ENCODE measurements around the gene PDCD4. TPM values are rescaled to one million over a fixed set of nuclear protein-coding genes. Genes with fewer than 3 reads are reported as not detected.
A peak's percentile ranks its signal among the peaks of the same experiment; 100 is the strongest.

Gene PDCD4
- total and polyA plus RNA-seq, 5 donors = 39.8 to 82.7 (median 70.8) TPM

DNA sequence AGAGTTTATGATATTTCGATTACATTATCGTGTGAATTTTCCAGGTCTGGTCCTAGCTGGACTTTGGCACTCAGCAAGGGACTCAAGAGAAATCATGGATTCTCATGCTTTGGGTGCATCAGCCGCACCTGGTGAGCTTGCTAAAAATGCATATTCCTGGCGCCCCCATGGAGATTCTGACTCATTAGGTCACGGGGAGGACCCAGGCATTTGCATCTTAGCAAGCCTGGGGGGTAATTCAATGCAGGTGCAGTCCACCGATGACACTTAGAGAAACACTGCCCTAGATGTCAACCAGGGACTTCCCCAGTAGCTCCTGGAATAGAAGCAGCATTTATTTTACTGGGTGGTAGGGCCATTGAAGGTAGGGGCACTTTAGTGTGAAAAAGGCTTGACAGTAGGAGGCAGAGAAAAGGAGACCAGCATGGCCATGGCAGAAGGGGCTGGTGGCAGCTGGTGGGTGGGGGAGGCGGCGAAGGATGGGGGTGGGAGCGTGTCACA, 29.9 kb upstream of the PDCD4 start:
- Histone ChIP-seq H3K9me3 (ENCODE audit: control insufficient read depth, low read length) (no peaks in the 10 kb centered on the region), H3K27ac (ENCODE audit: low read length) (no peak overlapping the region), H3K4me1 (ENCODE audit: control insufficient read depth, insufficient read depth, low read length) (peaks cover 9% of the 10 kb centered on the region), H3K27me3 (ENCODE audit: control insufficient read depth, insufficient read depth) (no peaks in the 10 kb centered on the region), H3K4me3 (ENCODE audit: low read length) (no peak overlapping the region)
- peak in 1 of 3 donors; percentile 12 for DNase-seq
- intact Hi-C loops (cut with DNase I) = no loop called here
- 92% methylated on average over 9 of the region's 9 CpGs for WGBS
- no peak for ATAC-seq

GRCh38 chr10:110842326-110842904, 29.3 kb upstream of the PDCD4 start:
- no peak for ATAC-seq
- Histone ChIP-seq H3K4me3 (ENCODE audit: low read length) (no peak overlapping the region), H3K4me1 (ENCODE audit: control insufficient read depth, insufficient read depth, low read length) (peaks cover 3% of the 10 kb centered on the region), H3K27me3 (ENCODE audit: control insufficient read depth, insufficient read depth) (no peaks in the 10 kb centered on the region), H3K9me3 (ENCODE audit: control insufficient read depth, low read length) (no peaks in the 10 kb centered on the region), H3K27ac (ENCODE audit: low read length) (no peak overlapping the region)
- intact Hi-C loops (cut with DNase I) = no loop called here
- DNase-seq = peak in 1 of 3 donors; percentile 51
- WGBS = 75% methylated on average over 7 of the region's 7 CpGs

DNA sequence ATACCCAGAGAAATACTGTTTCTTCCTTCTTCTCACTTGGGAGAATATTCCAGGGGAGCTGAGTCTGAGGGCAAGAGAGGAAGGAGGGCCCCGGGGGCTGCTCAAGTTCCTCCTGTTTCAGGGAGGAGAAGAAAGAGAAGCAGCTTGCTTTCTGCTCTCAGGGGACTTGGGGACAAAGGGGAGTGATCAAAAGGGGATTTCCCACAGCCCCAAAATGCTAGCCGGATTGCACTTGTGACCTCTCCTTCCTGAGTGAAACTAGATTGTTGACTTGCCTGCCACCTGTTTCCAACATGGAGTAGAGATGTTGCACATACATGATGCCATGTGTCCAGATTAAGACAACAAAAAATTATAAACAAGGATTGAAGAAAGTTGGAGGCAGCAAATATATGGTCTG, 28.7 kb upstream of the PDCD4 start:
- Histone ChIP-seq H3K27ac (ENCODE audit: low read length) (no peak overlapping the region), H3K27me3 (ENCODE audit: control insufficient read depth, insufficient read depth) (no peaks in the 10 kb centered on the region), H3K4me3 (ENCODE audit: low read length) (no peak overlapping the region), H3K4me1 (ENCODE audit: control insufficient read depth, insufficient read depth, low read length) (peaks cover 3% of the 10 kb centered on the region), H3K9me3 (ENCODE audit: control insufficient read depth, low read length) (no peaks in the 10 kb centered on the region)
- WGBS = 26% methylated on average over 2 of the region's 2 CpGs
- no peak for DNase-seq
- ATAC-seq = no peak
- intact Hi-C loops (cut with DNase I) = no loop called here

GRCh38 chr10:110843796-110844616, 27.7 kb upstream of the PDCD4 start:
- Histone ChIP-seq H3K4me1 (ENCODE audit: control insufficient read depth, insufficient read depth, low read length) (peaks cover 3% of the 10 kb centered on the region), H3K27ac (ENCODE audit: low read length) (no peak overlapping the region), H3K4me3 (ENCODE audit: low read length) (no peak overlapping the region), H3K9me3 (ENCODE audit: control insufficient read depth, low read length) (no peaks in the 10 kb centered on the region), H3K27me3 (ENCODE audit: control insufficient read depth, insufficient read depth) (no peaks in the 10 kb centered on the region)
- ATAC-seq (no peak), DNase-seq (no peak)
- 78% methylated on average over 8 of the region's 8 CpGs for WGBS
- intact Hi-C loops (cut with DNase I) = no loop called here

GRCh38 chr10:110844617-110844881, 27.2 kb upstream of the PDCD4 start:
- no peak for ATAC-seq
- Histone ChIP-seq H3K27me3 (ENCODE audit: control insufficient read depth, insufficient read depth) (no peaks in the 10 kb centered on the region), H3K9me3 (ENCODE audit: control insufficient read depth, low read length) (no peaks in the 10 kb centered on the region), H3K4me3 (ENCODE audit: low read length) (no peak overlapping the region), H3K4me1 (ENCODE audit: control insufficient read depth, insufficient read depth, low read length) (peaks cover 3% of the 10 kb centered on the region), H3K27ac (ENCODE audit: low read length) (no peak overlapping the region)
- DNase-seq = no peak
- intact Hi-C loops (cut with DNase I) = no loop called here
- 94% methylated on average over 4 of the region's 4 CpGs for WGBS

GRCh38 chr10:110845192-110845755, 26.5 kb upstream of the PDCD4 start:
- ATAC-seq = peak in 1 of 2 donors; percentile 5
- intact Hi-C loops (cut with DNase I) = no loop called here

GRCh38 chr10:110845756-110846620, 25.7 kb upstream of the PDCD4 start:
- intact Hi-C loops (cut with DNase I) = no loop called here
- Histone ChIP-seq H3K4me3 (ENCODE audit: low read length) (no peak overlapping the region), H3K9me3 (ENCODE audit: control insufficient read depth, low read length) (no peaks in the 10 kb centered on the region), H3K27me3 (ENCODE audit: control insufficient read depth, insufficient read depth) (no peaks in the 10 kb centered on the region), H3K27ac (ENCODE audit: low read length) (no peak overlapping the region), H3K4me1 (ENCODE audit: control insufficient read depth, insufficient read depth, low read length) (no peaks in the 10 kb centered on the region)
- DNase-seq = no peak
- WGBS = 81% methylated on average over 3 of the region's 3 CpGs
- ATAC-seq = peak; percentile 17 to 54

More at GRCh38 chr10:110845192-110845755, 26.5 kb upstream of the PDCD4 start:
- Histone ChIP-seq H3K27ac (ENCODE audit: low read length) (no peak overlapping the region), H3K4me1 (ENCODE audit: control insufficient read depth, insufficient read depth, low read length) (peaks cover 3% of the 10 kb centered on the region), H3K27me3 (ENCODE audit: control insufficient read depth, insufficient read depth) (no peaks in the 10 kb centered on the region), H3K9me3 (ENCODE audit: control insufficient read depth, low read length) (no peaks in the 10 kb centered on the region), H3K4me3 (ENCODE audit: low read length) (no peak overlapping the region)
- whole genome bisulfite sequencing = 85% methylated on average over 2 of the region's 2 CpGs
- peak in 1 of 3 donors; percentile 53 for DNase-seq

GRCh38 chr10:110847374-110847773, 24.4 kb upstream of the PDCD4 start:
- ATAC-seq (no peak), DNase-seq (no peak)
- no peaks in the 10 kb centered on the region for H3K4me1 ChIP-seq (ENCODE audit: control insufficient read depth, insufficient read depth, low read length)
- H3K27me3 ChIP-seq (ENCODE audit: control insufficient read depth, insufficient read depth) = no peaks in the 10 kb centered on the region
- H3K4me3 ChIP-seq (ENCODE audit: low read length) = no peak overlapping the region
- H3K27ac ChIP-seq (ENCODE audit: low read length) = no peak overlapping the region
- WGBS = 57% methylated on average over 6 of the region's 6 CpGs
- intact Hi-C loops (cut with DNase I) = no loop called here
- H3K9me3 ChIP-seq (ENCODE audit: control insufficient read depth, low read length) = no peaks in the 10 kb centered on the region

GRCh38 chr10:110848106-110848505, 23.6 kb upstream of the PDCD4 start:
- ATAC-seq = no peak
- intact Hi-C loops (cut with DNase I) = no loop called here

GRCh38 chr10:110850099-110850498, 21.6 kb upstream of the PDCD4 start:
- Histone ChIP-seq H3K27ac (ENCODE audit: low read length) (no peak overlapping the region), H3K27me3 (ENCODE audit: control insufficient read depth, insufficient read depth) (no peaks in the 10 kb centered on the region), H3K4me3 (ENCODE audit: low read length) (no peak overlapping the region), H3K4me1 (ENCODE audit: control insufficient read depth, insufficient read depth, low read length) (no peaks in the 10 kb centered on the region), H3K9me3 (ENCODE audit: control insufficient read depth, low read length) (no peaks in the 10 kb centered on the region)
- ATAC-seq (no peak), DNase-seq (no peak)
- intact Hi-C loops (cut with DNase I) = no loop called here
- 96% methylated on average over 3 of the region's 3 CpGs for WGBS

More at GRCh38 chr10:110848106-110848505, 23.6 kb upstream of the PDCD4 start:
- H3K9me3 ChIP-seq (ENCODE audit: control insufficient read depth, low read length) = no peaks in the 10 kb centered on the region
- no peak for DNase-seq
- no peak overlapping the region for H3K27ac ChIP-seq (ENCODE audit: low read length)
- H3K27me3 ChIP-seq (ENCODE audit: control insufficient read depth, insufficient read depth) = no peaks in the 10 kb centered on the region
- H3K4me3 ChIP-seq (ENCODE audit: low read length) = no peak overlapping the region
- H3K4me1 ChIP-seq (ENCODE audit: control insufficient read depth, insufficient read depth, low read length) = no peaks in the 10 kb centered on the region
- WGBS = 75% methylated on average over 2 of the region's 2 CpGs
